Measurements from ENCODE around the gene DEDD2.

The DEDD2 gene

DNA sequence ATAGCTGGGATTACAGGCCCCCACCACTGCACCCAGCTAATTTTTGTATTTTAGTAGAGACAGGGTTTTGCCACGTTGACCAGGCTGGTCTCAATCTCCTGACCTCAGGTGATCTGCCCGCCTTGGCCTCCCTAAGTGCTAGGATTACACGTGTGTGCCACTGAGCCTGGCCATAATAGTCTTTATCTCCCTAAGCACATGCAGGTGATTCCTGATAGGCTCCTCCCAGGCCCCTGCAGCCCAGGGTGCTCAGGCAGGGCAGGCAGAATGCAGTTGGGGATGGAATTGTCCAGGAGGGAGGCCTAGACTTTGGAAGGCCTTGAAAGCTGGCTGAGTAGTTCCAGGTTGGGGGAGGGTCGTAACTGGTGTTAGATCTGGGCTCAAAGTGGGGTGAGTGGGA, 11.2 kb upstream of the DEDD2 start:
- DNase-seq (ENCODE audit: low read depth in 2 of 2), result no peak

DNA sequence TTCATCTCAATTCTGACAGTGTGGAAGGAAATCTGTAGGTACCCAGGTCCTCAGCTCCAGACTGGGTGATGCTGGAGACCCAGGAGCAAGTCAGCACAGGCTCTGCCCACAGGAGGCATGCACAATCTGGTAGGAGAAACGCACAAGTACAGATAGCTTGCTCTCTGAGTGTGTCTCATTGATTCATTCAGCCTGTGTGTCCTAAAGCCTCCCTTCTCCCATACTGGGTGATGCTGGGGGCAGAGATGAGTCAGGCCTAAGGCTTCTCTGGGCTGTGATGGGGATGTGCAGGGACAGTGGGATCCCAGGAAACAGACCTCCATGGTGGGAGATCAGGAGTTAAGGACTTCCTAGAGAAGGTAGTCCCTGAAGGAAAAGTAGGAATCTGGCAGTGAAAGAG, 9.4 kb upstream of the DEDD2 start:
- no peak for DNase-seq (ENCODE audit: low read depth in 2 of 2)

DNA sequence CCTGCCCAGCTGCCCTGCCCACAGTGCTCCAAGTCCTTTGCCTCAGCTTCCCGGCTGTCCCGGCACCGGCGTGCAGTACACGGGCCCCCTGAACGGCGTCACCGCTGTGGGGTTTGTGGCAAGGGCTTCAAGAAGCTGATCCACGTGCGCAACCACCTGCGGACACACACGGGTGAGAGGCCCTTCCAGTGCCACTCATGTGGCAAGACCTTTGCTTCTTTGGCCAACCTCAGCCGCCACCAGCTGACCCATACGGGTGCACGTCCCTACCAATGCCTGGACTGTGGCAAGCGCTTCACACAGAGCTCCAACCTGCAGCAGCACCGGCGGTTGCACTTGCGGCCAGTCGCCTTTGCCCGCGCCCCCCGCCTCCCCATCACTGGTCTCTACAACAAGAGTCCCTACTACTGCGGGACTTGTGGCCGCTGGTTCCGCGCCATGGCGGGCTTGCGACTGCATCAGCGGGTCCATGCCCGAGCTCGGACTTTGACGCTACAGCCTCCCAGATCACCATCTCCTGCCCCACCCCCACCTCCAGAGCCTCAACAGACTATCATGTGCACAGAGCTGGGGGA, 8.3 kb upstream of the DEDD2 start:
- no peak for DNase-seq (ENCODE audit: low read depth in 2 of 2)

DNA sequence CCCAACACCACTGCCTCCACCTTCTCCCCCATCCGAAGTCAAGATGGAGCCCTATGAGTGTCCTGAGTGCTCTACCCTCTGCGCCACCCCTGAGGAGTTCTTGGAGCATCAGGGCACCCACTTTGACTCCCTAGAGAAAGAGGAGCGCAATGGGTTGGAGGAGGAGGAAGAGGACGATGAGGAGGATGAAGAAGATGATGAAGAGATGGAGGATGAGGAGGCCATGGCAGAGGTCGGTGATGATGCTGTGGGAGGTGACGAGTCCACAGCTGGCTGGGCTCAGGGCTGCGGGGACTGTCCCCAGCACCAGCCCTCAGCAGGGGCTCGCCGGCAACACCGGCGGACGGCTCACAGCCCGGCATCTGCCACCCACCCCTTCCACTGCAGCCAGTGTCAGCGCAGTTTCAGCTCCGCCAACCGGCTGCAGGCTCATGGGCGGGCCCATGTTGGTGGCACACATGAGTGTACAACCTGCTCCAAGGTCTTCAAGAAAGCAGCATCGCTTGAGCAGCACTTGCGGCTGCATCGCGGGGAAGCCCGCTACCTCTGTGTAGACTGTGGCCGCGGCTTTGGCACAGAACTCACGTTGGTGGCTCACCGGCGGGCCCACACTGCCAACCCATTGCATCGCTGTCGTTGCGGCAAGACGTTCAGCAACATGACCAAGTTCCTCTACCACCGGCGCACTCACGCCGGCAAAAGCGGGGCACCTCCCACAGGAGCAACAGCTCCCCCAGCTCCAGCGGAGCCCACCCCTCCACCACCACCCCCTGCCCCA, 7.7 kb upstream of the DEDD2 start:
- no peak for DNase-seq (ENCODE audit: low read depth in 2 of 2)

DNA sequence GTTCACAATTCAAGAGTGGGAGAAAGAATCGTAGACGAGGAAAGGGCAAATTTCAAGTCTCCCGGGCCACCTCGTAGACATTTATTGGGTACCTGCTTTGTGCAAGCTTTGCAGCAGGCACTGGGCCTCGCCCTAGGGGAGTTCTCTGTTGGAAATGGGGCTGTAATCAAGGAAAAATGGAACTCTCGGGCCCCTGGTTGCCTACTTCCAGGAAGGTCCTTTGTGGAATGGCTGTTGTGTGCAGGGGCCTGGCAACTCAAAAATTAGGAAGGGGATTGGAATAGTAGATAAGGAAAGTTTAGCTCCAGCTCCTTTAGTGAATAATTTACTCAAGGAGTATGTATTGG, 3.2 kb upstream of the DEDD2 start:
- DNase-seq (ENCODE audit: low read depth in 2 of 2), result no peak

DNA sequence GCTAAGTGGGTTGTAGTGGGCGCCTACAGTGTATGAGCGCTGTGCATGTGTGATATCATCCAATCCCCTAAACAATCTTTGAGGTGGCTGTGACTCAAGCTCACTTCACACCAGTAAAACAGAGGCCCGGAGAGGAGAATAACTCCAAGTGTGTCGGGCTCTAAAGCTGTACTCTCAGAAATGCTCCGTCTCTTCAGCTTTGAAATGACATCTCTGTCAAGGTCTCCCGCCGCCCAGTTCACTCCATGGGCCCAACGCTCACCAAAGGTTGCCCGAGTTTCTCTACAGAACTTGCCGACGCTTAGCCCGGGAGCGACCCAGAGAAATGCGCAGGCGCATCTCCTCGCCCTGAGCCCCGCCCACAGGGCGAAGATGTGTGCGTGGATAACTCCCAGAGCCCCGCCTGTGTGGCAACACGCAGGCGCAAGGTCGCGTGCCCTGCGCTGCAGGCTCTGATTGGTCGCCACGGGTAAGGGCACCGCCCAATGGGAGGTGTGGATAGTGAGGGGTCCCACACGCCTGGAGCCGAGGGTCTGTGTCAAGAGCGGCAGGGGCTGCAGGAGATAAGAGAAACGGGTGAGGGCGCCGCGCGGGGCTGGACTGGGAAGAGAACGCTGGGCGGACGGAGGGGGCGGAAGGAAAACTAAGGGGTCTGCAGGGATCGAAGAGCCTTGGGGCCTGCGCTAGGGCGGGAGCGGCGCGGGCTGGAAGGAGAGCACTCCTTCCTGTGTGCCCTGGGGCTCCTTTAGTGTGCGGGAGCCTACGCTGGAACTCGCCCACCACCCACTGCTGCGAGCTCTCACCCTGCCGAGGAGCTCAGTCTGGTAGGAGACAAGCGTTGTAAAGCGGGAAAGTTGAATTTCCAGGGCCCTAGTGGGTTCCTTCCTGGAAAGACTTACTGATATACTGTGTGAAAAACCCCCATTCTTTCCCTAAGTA, 2.6 kb upstream of the DEDD2 start, which contains the start of gene ZNF526:
Gene ZNF526 (plus strand): TSS at position 501 of the 939 bp plus-strand sequence. CDS start 4,092 bp downstream, outside the sequence.
- DNase-seq (ENCODE audit: low read depth in 2 of 2), result peak; percentile 95 to 96

DNA sequence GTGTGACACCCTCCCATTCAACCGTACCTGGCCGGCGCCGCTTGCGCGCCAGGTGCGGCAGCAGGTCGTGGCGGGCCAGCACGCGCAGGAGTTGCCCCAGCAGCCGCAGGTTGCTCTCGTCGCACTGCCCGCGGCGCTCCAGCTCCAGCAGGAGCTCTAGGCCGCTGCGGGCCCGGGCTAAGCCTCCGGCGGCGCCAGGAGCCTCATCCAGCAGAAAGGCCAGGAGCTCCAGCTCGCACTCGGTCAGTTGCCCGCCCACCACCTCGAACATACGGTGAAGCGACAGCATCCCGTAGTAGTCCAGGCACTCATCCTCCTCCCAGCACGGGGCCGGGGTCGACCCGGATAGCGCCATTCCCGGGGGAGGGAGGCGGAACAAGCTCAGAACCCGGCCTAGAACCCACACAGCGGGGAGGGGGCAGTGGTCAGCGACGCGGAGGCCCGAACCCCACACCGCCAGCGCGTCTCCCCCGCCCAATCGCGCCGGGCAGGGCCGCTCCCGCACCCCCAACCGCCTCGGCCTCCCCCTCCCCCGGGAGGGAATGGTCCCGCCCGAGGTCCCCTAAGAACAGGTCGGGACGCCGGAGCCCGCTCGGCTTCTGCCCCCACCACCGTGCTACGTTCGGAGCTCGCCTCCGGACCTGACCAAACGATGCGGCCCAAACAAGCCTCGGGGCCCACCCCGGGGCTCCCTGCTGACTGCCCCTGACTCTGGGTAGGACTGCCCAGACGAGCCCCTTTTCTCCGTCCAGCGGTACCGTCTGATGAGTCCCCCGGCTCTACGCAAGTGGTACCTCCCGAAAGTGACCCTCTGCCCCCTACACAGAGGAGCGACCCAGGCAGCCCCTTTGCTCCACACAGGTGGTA, 591 bp downstream of the DEDD2 start:
- no peak for DNase-seq (ENCODE audit: low read depth in 2 of 2)

DNA sequence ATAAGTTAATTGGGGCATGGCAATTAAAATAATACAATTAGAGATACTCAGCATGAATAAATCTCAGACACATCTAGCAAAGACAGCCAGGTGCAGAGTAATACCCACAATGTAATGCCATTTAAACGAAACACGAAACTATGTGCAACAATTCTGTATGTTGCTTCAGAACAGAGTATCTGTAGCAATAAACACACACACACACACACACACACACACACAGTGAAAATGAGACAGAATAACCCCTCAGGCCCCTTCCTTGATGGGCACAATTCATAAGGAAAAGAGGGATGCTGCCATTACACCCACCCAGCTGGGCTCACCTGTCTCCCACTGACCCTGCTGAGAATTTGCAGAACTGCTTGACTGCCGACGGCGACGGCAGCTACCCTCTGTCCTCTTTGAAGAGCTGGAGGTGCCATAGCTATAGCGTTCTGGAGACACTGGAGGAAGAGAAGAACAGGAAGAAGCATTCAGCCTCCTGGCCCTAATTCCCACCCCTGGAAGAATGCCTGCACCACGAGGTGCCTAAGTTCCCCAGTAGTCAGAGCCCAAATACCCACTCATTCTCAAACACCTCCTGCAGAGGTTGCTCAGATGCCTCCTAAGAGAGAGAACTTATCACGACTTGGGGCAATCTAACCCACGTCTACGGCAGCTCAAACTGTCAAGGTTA, 2.5 kb downstream of the DEDD2 start:
- DNase-seq (ENCODE audit: low read depth in 2 of 2), result no peak

DNA sequence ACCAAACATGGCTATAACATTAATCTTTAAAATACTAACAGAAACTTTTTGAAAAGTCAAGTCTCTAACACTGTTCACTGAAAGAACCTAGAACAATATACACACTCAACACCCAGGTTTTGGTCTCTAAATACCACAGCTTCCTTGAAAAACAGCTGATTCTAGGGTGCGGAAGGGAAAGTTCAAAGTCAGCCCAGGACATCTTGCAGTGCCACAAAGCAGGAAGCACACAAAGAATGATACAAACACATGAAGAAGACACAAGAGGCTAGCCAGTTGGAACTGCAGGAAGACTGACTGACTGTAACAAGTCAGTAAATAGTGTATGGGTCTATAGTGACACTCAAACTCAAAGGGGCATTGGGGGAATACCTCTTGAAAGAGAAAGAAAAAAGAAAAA, 4.6 kb downstream of the DEDD2 start:
- DNase-seq (ENCODE audit: low read depth in 2 of 2), result no peak

DNA sequence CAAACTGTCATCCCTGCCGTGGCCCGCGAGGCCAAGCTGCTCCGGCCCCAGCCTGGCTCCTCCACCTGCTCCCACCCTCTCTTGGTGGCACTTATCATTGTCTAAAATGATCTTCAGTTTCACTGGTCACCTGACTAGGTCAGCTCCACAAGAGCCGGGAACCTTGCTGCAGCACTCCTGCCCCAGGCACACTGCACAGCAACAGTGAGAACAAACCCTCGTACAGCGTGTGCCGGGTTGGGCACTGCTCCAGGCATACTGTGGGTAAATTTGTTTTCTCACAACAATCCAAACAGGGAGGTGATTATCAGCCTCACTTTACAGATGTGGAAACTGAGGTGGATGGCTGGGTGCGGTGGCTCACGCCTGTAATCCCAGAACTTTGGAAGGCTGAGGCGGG, 8.9 kb downstream of the DEDD2 start:
- DNase-seq (ENCODE audit: low read depth in 2 of 2), result no peak

DNA sequence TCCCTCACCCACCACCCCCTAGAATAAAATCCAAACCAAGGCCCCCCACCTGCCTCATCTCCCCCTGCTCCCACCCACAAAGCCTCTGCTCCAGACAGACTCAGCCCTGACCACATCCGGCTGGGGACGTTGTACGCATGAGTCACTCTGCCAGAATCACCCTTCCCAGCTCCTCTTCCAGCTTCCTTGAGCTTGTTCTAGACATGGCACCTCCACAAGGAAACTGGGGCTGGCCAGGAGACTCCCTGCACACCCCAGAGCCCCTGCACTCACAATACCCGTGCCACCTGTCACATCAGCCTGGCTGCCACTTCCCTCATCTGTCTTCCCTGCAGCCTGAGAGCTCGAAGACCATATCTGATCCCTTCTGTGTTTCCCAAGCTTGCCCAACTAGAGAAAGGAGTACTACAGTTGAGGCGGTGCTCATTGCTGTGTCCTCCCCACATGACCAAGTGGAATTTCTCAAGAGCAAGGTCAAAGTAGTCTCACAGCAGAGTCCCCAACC, 9.7 kb downstream of the DEDD2 start:
- DNase-seq (ENCODE audit: low read depth in 2 of 2), result no peak

DNA sequence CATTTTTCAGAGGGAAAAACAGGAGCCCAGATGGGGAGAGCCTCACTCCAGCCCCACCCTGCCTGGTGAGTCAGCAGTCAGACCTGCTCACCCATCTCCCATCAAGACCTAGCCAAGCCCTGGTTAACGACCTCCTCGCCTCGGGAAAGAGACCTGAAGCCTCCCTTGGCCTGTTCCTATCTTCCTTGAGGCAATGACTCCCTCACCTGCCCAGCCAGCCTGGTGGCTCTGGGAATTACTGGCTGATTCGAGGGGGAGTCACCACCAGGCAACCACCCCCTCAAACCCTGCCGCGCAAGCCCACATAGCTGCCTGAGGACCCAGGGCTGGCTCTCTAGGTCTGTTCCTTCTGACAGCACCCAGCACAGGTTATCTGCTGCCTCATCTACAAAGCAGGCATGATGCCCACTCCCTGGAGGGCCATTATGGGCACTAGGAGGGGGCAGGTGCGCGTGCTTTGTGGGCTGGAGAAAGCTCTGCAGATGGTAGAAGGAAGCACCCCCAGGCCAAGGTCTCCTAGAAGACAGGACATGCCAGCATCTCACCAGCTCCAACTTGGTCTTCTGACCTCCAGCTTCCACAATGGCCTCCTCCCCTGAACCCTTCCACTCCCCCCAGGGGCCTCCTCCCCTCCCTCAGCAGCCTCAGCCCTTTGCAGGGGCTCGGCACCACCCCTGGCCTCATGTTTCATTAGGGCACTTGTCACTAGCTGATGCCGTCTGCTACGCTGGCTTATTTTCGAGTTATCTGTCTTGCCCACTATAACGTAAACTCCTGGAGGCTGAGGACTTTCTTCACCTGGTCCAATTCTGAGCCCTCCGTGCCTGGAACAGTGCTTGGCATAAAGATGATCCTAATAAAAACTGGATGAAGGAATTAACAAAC, 10.4 kb downstream of the DEDD2 start:
- no peak for DNase-seq (ENCODE audit: low read depth in 2 of 2)

DNA sequence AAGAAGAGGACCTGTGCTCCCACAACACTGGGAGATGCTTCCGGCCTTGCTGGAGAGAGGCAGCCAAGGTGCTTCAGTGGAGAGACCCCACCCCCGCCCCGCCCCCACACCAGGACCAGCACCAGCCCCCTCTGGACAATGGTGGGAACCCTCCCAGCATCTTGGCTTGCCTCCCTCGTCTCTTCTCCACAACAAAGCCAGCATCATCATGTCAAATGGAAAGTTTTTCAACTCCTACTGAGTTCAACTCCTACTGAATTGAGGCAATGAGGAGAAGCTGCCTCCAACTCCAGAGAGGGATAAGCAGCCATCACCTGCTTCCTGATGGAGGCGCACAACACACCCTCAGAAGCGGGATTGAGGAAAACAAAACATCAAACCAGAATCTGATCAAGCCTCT, 12.8 kb downstream of the DEDD2 start:
- no peak for DNase-seq (ENCODE audit: low read depth in 2 of 2)

DNA sequence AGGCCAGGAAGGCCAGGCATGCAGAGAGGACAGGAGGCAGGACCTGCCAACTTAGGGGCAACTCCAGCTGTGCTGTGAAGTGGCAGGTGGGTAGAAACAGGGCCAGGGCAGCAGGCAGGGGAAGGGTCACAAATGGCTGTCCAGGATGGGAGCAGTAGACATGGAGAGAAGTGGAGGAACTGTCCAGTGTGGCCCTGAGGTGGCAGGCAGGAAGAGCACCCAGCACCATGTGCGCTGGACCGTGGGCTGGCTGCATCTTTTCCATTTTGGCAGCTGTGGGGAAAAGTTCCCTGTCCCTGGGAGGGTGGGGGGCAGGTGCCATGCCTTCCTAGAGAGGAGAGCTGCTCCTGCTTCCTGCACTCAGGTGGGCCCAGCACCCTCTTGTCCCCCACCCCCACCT, 13.8 kb downstream of the DEDD2 start:
- DNase-seq (ENCODE audit: low read depth in 2 of 2), result no peak

DNA sequence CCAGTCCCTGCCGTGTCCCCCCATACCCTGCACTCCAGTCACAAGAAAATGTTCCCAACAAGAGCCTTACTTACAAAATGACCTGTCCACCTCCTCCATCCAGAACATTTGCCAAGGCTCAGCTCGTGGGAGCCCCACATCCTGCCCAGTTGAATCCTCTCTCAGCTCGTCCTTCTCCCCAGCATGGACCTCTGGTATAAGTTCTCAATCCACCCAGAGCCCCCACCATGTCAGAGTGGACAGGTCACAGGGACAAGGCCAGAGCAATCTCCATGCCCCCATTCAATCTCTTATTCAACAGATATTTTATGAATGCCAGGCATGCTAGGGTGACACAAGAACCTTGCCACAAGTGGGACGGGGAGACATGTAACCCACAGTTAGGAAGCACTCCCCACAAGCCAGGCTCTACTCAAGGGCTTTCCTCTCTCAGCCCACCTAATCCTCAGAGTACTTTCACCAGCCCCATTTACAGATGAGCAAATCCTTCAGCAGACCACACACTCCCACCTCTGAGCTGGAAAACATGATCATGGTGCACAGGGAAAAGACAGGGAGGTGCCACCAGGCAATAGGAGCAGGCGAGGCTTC, 15.1 kb downstream of the DEDD2 start:
- DNase-seq (ENCODE audit: low read depth in 2 of 2), result no peak

DNA sequence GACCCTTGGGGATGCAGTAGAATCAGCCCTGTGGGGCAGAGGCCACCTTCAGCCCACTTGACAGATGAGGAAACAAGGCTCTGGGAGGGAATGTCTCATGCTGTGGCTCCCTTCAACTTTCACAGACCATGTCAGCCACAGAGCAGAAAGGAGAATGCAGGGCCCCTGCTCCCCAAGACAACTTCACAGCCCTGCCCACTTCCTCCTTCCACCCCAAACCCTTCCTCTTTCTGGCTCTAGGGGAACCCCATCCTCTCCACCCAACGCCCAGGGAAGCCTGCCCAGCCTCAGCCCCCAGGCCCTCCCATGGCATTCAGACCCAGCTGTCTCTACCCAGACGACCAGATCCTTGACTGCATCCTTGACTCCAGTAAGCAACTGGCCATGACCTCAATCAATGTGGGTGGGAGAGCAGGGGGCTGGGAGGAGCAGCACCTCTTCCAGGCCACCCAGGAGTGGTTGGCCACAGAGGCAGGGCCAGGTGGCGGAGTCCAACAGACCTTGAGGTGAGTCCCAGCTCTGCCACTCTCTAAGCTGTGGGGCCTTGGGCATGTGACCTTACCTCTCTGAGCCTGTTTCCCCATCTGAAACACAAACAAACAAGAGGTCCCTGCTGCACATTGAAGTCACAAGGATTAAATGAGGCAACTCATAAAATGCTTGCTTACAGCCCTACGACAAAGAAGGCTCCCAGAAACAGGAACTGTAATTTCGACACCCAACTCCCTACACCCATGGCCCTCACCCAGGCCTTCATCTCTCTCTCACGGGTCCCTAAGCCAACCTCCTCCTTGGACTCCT, 15.8 kb downstream of the DEDD2 start:
- DNase-seq (ENCODE audit: low read depth in 2 of 2), result peak in 1 of 2 experiments; percentile 35

DNA sequence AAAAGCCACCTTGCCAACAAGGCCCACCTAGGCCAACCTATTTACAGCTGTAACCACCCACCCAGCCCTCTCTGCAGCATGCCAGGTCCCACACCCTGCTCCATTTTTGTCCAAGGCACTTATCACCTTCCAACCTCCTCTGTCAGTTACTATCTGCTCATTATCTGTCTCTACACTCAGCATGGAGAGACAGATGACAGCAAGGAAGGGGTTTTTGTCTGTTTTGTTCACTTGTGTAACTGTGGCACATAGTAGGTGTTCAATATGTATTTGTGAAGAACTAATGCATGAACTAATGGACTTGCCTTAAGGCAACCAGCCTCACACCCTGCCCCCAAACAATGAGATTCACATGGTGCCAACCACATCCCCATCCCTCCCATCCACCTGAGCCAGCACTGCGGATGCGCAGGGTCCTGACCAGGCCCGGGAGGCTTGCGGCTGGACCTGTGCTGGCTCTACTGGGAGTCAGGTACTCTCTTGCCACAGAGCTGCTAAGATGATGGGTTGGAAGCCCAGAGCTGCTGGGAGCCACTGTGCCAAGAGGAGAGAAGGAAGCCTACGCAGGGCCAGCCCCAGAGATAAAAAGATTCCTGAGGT, 17.3 kb downstream of the DEDD2 start:
- no peak for DNase-seq (ENCODE audit: low read depth in 2 of 2)

DNA sequence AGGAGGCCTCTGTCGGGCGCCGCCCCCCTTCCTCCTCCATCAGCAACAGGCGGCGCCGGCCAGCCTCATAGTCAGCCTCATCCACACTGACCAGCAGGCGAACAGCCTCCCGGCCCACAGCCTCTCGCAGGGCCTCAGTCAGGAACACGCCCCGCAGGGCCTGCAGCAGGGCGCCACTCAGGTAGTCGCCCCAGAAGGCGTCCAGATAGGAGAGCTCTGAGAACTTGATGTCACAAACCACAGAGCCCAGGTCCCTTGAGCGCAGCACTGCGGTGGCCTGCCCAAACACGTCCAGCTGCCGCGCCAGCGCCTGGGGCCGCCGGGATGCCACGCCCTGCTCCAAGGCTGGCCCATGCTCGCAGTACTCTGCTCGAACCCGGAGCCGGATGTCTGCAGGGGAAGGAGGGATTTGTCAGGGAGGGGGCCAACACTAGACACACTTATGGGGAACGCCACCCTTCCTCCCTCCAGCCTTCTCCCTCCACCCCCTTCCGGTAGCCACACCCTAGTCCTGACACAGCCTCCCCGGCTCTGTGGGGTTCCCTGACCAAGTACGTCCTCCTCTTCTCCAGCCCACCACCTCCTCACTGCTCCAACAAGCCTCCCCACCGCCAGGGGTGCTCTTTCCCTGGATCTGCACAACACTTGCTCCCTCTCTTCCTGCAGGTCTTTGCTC, 17.9 kb downstream of the DEDD2 start:
- DNase-seq (ENCODE audit: low read depth in 2 of 2), result peak in 1 of 2 experiments; percentile 53

Measured in stimulated activated CD4-positive, alpha-beta T cell treated with anti-CD3 and anti-CD28 coated beads, Interleukin-12 subunit alpha, Interleukin-12 subunit beta, amount 100 ng/mL, for 24 hours (primary cell).